Lung (tissue), 12 donors: ENCODE measurements around the gene SCGB3A1. TPM values are rescaled to one million over a fixed set of nuclear protein-coding genes. Genes with fewer than 3 reads are reported as not detected.

Experiments
- ATAC-seq: fragments of 200-7000 bp; cut with Tn5 transposase; one replicate; pipeline ENCODE4 v1.9.1; 2020; ENCODE audit warnings: moderate number of reproducible peaks; ENCODE audit not compliant: insufficient read depth, low FRiP score
- DNase-seq, 3 donors: peaks; one replicate each; pipeline ENCODE4 v3.0.0-alpha.2; 2013 to 2017
- H3K27ac ChIP-seq, 2 donors: one replicate each; pipeline ENCODE4 v1.5.1; 2013; ENCODE audit warnings: mild to moderate bottlenecking in 2 of 2, moderate library complexity in 2 of 2, control low read depth in 1 of 2, inconsistent platforms in 1 of 2, low read depth in 1 of 2, low read length in 1 of 2
- H3K27me3 ChIP-seq, 3 donors: one replicate each; pipeline ENCODE4 v1.5.1; 2013; ENCODE audit warnings: low read length in 2 of 3; ENCODE audit not compliant: control insufficient read depth in 3 of 3, insufficient read depth in 3 of 3
- H3K36me3 ChIP-seq, 4 donors: one replicate each; pipeline ENCODE4 v1.5.1; 2013; ENCODE audit warnings: low read length in 4 of 4, mild to moderate bottlenecking in 1 of 4, moderate library complexity in 1 of 4; ENCODE audit not compliant: control insufficient read depth in 4 of 4, insufficient read depth in 4 of 4
- H3K4me1 ChIP-seq, 5 donors: one replicate each; pipeline ENCODE4 v1.5.1; 2013; ENCODE audit warnings: low read length in 5 of 5, mild to moderate bottlenecking in 2 of 5, moderate library complexity in 1 of 5; ENCODE audit not compliant: control insufficient read depth in 5 of 5, insufficient read depth in 5 of 5
- H3K4me3 ChIP-seq: one replicate; pipeline ENCODE4 v1.5.1; 2013; ENCODE audit warnings: mild to moderate bottlenecking, control low read depth, moderate library complexity
- H3K9ac ChIP-seq, 2 donors: one replicate each; pipeline ENCODE4 v1.5.1; 2013; ENCODE audit warnings: low read length in 2 of 2, control low read depth in 1 of 2; ENCODE audit not compliant: insufficient read depth in 1 of 2
- H3K9me3 ChIP-seq, 4 donors: one replicate each; pipeline ENCODE4 v1.5.1; 2013; ENCODE audit warnings: low read length in 3 of 4, mild to moderate bottlenecking in 1 of 4, moderate library complexity in 1 of 4; ENCODE audit not compliant: control insufficient read depth in 4 of 4, insufficient read depth in 3 of 4
- CTCF ChIP-seq: IDR thresholded peaks from 2 replicates; pipeline ENCODE4 v1.5.1; 2012; ENCODE audit warnings: mild to moderate bottlenecking; ENCODE audit errors: control extremely low read depth, extremely low read depth
- WGBS, 2 donors: extraction: QIAGEN DNeasy Blood & Tissue Kit; methylation state at CpG; one replicate each; pipeline ENCODE4 v1.1.7; 2013; 5-methylcytosine and 5-hydroxymethylcytosine counted together
- polyA plus RNA-seq, 2 donors: library from polyadenylated mRNA; stranded (reverse); fragments of 200-250 nt; gene quantifications; one replicate each; pipeline ENCODE4 v1.2.1, GENCODE V29; 2013
- total RNA-seq, 2 donors: library from RNA; depleted of rRNA in 1 of 2; stranded (reverse); fragments of >200 nt in 1 of 2; gene quantifications; one replicate each; pipeline ENCODE4 v1.2.1, GENCODE V29; 2014 to 2021
- donor health status: control.
- donor health status: control.
- donor health status: Bipolar disorder and iron deficiency.
- donor health status: healthy.
- donor health status: DM: yes; HTN: yes; CAD: no.

Gene SCGB3A1
- total and polyA plus RNA-seq, 4 donors = 119 to 3,799 (median 1,024) TPM

- no peak overlapping the region for H3K27ac ChIP-seq
- H3K27me3 ChIP-seq = no peaks in the 10 kb centered on the region
- H3K36me3 ChIP-seq = no peaks in the 10 kb centered on the region
- peaks cover 0 to 4% (median 0%) of the 10 kb centered on the region in 5 donors for H3K4me1 ChIP-seq
- H3K9me3 ChIP-seq = no peaks in the 10 kb centered on the region
- peak in 1 of 3 donors; percentile 5 for DNase-seq
- no peak for ATAC-seq
- no peak overlapping the region for H3K9ac ChIP-seq
- H3K4me3 ChIP-seq = no peak overlapping the region
- WGBS, 2 donors = 90 to 92% methylated on average over 36 of the region's 36 CpGs
- TF ChIP-seq CTCF = no peak
Measured at GRCh38 chr5:180601591-180602480, 10.5 kb upstream of the SCGB3A1 start.

DNA sequence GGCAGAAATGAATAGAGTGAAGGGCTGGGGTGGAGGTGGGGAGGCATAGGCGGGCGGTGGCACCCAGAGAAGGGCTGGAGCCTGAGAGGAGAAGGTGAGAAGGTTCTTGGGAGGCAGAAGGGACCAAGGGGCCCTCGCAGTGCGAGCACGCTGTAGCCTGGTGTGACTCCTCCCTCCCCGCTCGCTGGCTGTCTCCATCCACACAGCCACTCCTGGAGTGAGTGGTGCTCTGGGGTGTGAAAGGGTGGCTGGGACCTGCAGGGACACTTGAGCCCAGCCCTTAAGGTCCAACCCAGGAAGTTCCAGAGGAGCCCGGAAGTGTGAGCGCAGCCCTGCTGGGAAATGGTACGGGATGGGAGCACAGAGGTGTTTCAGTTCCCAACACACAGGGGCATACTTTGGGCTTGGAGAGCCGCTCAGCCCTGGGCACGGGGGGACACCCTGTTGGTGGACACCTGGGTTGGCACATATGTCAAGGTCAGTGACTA lies 9.3 kb upstream of the SCGB3A1 start:
- peak overlapping the region in 1 of 2 donors; percentile 23 for H3K27ac ChIP-seq
- H3K9ac ChIP-seq = no peak overlapping the region
- H3K4me1 ChIP-seq = peaks cover 0 to 4% (median 0%) of the 10 kb centered on the region in 5 donors
- H3K36me3 ChIP-seq = no peaks in the 10 kb centered on the region
- no peaks in the 10 kb centered on the region for H3K9me3 ChIP-seq
- no peak for TF ChIP-seq CTCF
- no peaks in the 10 kb centered on the region for H3K27me3 ChIP-seq
- WGBS, 2 donors = 77 to 82% methylated on average over 11 to 12 of the region's 12 CpGs
- H3K4me3 ChIP-seq = no peak overlapping the region
- DNase-seq (no peak), ATAC-seq (no peak)

- ATAC-seq = no peak
- DNase-seq = no peak
- TF ChIP-seq CTCF = no peak
- peaks cover 0 to 4% (median 0%) of the 10 kb centered on the region in 5 donors for H3K4me1 ChIP-seq
- no peak overlapping the region for H3K27ac ChIP-seq
- H3K4me3 ChIP-seq = no peak overlapping the region
- H3K27me3 ChIP-seq = no peaks in the 10 kb centered on the region
- H3K36me3 ChIP-seq = no peaks in the 10 kb centered on the region
- H3K9ac ChIP-seq = no peak overlapping the region
- 75 to 80% methylated on average over 16 of the region's 16 CpGs for WGBS, 2 donors
- no peaks in the 10 kb centered on the region for H3K9me3 ChIP-seq
Measured at GRCh38 chr5:180599981-180600553, 8.8 kb upstream of the SCGB3A1 start.
